CD4-positive, alpha-beta T cell treated with Interleukin-1 beta for 1 hour (primary cell): ENCODE data around the gene FOXE1.

Source experiments
- DNase-seq, 2 donors: peaks; one replicate each; pipeline ENCODE4 v3.0.0-alpha.2; 2020 to 2022

The FOXE1 gene

DNA sequence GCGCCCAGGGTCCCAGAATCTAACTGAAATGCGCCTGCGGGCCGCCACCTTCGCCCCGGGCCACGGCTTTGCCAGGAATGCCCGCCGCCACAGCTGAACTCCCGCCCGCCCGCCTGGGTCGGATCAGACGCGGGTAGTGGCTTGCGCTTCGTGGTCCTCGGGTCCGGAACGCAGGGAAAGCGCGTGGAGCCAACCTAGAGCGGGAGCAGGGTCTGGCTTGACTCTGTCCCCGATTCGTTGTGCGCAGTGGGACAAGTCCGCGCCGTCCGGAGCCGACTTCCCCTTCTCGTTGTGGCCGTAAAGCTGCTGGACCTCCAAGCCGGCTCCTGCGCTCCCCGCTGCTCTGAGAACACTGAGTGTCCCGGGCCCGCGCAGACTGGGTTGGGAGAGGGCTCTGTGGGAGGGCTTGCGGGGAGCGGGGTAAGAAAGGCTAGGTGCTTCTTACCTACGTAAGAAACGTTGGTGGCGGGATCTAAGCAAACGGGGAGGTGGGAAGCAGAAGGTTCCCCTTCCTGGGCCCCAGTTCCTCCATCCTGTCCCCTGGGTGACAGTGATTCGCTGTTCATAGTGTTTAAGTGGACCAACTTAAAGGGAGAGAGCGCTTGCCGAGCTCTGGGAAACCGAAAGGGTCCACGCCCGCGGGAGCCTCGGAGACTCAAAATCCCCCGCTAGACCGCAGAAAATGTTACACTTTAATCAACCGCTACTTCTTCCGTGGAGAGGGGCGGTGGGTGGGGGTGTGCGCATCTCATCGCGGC, 4.4 kb upstream of the FOXE1 start:
- DNase-seq, result peak; percentile 26 to 27

- DNase-seq, result no peak
These were observed 3.0 kb upstream of the FOXE1 start for GRCh38 chr9:97849980-97850379.

DNA sequence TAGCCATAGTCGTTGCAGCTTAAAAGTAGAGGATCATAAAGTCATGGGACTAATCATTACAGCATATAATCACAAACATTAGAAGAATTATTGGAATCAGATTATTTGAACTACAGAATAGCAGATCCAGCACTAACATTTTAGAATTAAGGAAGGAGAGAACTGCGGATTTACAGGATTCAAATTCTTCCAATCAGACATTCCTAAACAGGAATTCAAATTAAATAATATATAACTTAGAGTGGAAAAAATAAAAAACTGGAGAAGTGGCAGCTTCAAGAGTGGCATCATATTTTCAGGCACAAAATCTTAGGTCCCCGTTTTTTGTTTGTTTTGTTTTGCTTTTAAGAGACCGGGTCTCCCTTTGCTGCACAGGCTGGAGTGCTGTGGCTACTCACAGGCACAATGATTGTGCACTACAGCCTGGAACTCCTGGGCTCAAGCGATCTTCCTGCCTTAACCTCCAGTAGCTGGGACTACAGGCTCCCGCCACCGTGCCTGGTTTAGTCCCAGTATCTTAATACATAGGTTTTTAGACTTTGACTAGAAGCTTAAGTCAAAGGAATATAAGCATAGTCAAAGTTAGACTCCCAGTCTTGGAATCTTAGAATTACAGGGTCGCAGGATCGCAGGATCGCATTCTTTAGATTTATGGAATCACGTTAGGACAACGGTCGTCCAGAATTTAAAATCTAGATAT, 2.1 kb upstream of the FOXE1 start:
- no peak for DNase-seq

GRCh38 chr9:97851446-97851883, 1.6 kb upstream of the FOXE1 start:
- DNase-seq, result no peak

- DNase-seq, result no peak
These were observed 1.0 kb upstream of the FOXE1 start for GRCh38 chr9:97852001-97852398.

GRCh38 chr9:97852399-97853055, 499 bp upstream of the FOXE1 start:
- no peak for DNase-seq

GRCh38 chr9:97853844-97854695, 1.0 kb downstream of the FOXE1 start:
- peak; percentile 58 to 68 for DNase-seq

DNA sequence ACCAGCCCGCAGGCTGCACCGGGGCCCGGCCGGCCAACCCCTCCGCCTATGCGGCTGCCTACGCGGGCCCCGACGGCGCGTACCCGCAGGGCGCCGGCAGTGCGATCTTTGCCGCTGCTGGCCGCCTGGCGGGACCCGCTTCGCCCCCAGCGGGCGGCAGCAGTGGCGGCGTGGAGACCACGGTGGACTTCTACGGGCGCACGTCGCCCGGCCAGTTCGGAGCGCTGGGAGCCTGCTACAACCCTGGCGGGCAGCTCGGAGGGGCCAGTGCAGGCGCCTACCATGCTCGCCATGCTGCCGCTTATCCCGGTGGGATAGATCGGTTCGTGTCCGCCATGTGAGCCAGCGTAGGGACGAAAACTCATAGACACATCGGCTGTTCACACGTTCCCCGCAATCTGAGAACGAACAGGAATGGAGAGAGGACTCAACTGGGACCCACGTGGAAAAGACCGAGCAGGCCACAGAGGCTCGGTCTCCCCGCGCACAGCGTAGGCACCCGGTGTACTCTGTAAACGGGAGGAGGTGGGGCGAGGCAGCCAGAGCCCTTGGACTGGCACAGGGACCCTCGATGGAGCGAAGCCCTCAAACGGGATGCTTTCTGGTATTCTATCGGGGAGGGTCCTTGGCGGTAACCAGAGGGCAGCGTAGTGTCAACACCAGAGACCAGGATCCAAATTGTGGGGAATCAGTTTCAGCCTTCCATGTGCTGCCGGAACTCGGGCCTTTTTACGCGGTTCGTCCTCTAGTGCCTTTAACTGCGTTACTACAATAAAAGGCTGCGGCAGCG, 1.9 kb downstream of the FOXE1 start:
- no peak for DNase-seq

- DNase-seq, result no peak
These were observed 2.5 kb downstream of the FOXE1 start for GRCh38 chr9:97855486-97855875.

- no peak for DNase-seq
These were observed 2.9 kb downstream of the FOXE1 start for GRCh38 chr9:97855899-97856298.

GRCh38 chr9:97856857-97857605, 4.0 kb downstream of the FOXE1 start:
- DNase-seq, result no peak

DNA sequence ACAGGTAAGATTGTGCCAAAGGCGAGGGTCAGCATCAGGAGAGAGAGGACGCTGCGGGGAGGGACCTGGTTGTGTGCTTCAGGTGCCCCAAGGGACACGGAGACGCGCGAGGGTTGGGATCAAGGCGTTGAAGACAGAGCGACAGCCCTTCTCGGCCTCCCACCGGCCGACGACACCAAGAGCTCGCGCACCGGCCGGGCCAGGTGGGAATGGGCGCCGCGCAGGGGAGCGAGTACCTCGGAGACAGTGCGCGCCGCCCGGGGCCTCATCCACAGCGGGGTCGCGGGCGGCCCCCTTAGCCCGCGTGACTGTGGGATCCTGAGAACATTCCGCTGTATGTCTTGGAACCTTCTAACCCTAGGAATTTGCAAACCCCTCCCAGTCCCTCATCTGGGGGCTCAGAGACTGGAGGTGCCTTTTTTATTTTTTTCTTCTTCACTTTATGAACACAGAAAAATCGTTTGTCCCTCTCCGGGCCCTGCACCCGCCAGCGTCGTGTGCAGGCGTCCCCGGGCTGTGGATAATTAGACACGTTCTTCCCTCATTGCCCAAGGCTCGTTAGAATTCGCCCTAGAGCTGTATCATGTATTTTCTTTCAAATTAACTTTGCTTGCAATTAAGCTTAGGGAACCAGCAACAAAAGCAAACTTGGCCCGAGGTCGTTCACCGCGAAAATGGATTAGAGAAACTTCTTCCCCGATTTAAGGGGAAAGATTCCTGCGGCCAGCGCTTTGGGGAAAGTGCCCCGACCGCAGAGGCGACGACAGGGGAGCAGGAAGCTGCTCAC, 4.8 kb downstream of the FOXE1 start:
- no peak for DNase-seq

DNA sequence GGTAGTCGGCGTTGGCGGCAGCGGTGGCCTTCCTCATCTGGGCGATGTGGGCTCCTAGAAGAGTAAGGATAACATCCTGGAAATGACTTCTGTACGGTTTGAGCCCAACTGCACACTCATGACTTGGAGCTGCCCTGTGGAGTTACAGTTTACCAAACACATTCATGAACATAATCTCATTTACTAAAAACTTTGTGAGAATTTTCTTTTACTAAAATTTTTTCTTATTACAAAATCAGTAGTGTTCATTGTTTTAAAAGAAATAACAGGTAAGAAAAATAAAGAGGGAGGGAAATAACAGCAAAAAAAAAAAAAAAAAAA, 5.3 kb downstream of the FOXE1 start:
- no peak for DNase-seq

DNA sequence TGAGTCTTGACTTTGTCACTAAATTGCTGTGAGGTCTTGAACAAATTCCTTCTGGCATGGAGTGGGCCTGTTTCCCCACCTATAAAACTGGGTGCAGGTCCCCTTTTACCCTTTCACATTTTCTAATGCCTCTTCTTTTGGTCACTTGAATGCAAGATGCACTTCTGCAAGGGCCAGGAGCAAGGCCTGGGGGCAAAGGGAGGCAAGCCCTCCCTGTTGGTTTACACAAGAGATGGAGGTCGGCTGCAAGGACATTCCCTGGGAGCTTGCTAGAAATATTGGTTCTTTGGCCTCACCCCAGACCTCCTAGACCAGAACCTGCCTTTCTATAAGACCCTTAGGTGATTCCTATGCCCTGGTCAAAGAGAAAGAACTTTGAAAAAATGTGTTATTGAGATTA, 5.8 kb downstream of the FOXE1 start:
- no peak for DNase-seq

DNA sequence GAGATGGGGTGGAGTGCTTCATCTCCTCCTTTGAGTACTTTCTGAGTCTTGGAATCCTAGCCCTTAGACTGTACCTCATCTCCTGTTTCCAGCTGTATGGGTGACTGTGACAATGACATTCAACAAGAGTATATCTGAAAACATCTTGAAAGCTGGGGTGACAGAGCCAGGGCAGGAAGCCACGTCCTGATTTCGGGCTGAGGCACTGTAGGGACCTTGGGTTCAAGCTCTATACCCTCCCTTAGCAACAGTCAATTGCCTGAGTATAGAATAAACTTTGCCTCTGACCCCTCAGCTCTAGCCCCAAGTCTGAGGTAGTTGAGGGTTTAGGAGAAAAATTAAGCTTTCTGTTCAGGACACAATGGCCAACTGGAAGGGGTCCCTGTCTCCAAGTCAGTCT, 6.3 kb downstream of the FOXE1 start:
- no peak for DNase-seq

- DNase-seq, result no peak
These were observed 7.6 kb downstream of the FOXE1 start for GRCh38 chr9:97860451-97861147.

GRCh38 chr9:97861148-97861475, 8.1 kb downstream of the FOXE1 start:
- no peak for DNase-seq

DNA sequence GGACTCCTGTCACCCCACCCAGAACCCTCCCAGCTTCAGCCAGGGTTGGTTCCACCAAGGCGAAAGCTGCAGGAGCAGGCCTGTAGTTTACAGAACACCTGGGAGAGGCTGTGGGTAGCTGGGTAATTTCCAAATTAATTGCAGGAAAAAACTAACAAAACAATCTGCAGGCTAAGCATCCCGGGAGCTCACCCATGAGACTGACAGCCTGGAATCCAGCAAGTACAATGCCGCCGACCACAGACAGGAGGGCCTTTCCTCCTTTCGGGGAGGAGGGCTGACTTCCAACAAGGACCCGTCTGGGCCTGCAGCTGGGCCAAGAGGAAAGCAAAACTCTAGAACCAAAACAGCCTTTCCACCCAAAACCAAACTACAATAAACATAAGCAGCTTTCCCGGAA, 10.3 kb downstream of the FOXE1 start:
- no peak for DNase-seq

- DNase-seq, result no peak
These were observed 11.4 kb downstream of the FOXE1 start for GRCh38 chr9:97864396-97864795.

GRCh38 chr9:97866300-97866699, 13.3 kb downstream of the FOXE1 start:
- DNase-seq, result no peak
